ENCODE data around the gene FOXD1.

DNA sequence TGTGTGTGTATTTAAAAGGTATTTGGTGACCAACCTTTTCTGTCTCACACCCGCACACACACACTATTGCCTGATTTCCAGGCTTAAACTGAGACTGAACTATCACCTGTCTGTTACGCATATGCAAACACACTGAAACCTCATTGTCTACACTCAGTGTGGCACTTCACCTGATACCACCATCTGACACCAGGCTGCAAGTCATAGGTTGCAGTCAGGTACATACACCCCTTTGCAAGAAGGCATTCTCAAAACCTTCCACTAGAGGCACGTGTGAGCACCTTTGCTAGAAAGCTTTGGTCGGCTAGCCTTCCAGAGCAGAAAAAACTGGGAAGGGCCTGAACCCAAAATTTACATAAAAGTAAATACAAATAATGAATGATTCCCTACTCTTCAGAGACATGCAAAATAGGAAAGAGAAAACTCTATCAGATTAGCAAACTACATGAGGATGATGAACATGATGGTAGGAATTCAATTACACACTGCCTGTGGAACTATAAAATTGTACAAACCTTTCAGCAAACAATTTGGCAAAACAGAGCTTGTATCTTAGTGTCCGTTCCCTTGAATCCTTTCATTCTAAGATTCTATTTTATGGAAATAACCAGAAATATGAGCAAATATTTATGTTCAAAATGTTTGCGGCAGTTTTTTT, 5.9 kb upstream of the FOXD1 start:
- TF ChIP-seq, protein P1, sequence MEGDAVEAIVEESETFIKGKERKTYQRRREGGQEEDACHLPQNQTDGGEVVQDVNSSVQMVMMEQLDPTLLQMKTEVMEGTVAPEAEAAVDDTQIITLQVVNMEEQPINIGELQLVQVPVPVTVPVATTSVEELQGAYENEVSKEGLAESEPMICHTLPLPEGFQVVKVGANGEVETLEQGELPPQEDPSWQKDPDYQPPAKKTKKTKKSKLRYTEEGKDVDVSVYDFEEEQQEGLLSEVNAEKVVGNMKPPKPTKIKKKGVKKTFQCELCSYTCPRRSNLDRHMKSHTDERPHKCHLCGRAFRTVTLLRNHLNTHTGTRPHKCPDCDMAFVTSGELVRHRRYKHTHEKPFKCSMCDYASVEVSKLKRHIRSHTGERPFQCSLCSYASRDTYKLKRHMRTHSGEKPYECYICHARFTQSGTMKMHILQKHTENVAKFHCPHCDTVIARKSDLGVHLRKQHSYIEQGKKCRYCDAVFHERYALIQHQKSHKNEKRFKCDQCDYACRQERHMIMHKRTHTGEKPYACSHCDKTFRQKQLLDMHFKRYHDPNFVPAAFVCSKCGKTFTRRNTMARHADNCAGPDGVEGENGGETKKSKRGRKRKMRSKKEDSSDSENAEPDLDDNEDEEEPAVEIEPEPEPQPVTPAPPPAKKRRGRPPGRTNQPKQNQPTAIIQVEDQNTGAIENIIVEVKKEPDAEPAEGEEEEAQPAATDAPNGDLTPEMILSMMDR (optimal IDR thresholded peaks at IDR 0.05 in 1 of 3, IDR thresholded peaks at IDR 0.05 in 1 of 3, conservative IDR thresholded peaks at IDR 0.05 in 1 of 3; ENCODE audit: extremely low read depth in 1 of 3, insufficient read depth in 2 of 3, low read length in 3 of 3) = peak; percentile 79 to 87 (median 85)
- TF ChIP-seq EZH2 (IDR thresholded peaks at IDR 0.05; ENCODE audit: low read length) = no peak

All from keratinocyte (primary cell).